PC-3 (cell line): ENCODE measurements around the gene RBM25.

ENCODE experiments used
- CTCF ChIP-seq: fragments of 300-600 bp; sonication (generic); conservative IDR thresholded peaks from 2 replicates; pipeline ENCODE4 v1.5.1; 2017; ENCODE audit warnings: antibody characterized with exemption, low read depth, mild to moderate bottlenecking, low read length
- EZH2 ChIP-seq: fragments of 300-600 bp; sonication (generic); IDR thresholded peaks from one replicate; pipeline ENCODE4 v1.6.1; 2017; ENCODE audit warnings: antibody characterized with exemption, mild to moderate bottlenecking, low read length; ENCODE audit not compliant: unreplicated experiment

- TF ChIP-seq CTCF (no peak), EZH2 (no peak)
Measured at GRCh38 chr14:73014105-73014504, 44.2 kb upstream of the RBM25 start.
